ENCODE measurements around the gene UBE2U.

GRCh38 chr1:64248065-64248464, 44.6 kb downstream of the UBE2U start:
- no peak for TF ChIP-seq CTCF (IDR thresholded peaks at IDR 0.05 in 4 of 5, conservative IDR thresholded peaks at IDR 0.05 in 1 of 5)
- TF ChIP-seq POLR2A (IDR thresholded peaks at IDR 0.05): no peak
